ENCODE measurements around the gene GRM1.

Gene GRM1

GRCh38 chr6:146028851-146029572 lies at the start of gene GRM1:
GRM1 (plus strand) TSS chr6:146029062; CDS start chr6:146029518, 456 bp downstream.
- DNase-seq (ENCODE audit: low read depth), result no peak
- TF ChIP-seq, protein P1, sequence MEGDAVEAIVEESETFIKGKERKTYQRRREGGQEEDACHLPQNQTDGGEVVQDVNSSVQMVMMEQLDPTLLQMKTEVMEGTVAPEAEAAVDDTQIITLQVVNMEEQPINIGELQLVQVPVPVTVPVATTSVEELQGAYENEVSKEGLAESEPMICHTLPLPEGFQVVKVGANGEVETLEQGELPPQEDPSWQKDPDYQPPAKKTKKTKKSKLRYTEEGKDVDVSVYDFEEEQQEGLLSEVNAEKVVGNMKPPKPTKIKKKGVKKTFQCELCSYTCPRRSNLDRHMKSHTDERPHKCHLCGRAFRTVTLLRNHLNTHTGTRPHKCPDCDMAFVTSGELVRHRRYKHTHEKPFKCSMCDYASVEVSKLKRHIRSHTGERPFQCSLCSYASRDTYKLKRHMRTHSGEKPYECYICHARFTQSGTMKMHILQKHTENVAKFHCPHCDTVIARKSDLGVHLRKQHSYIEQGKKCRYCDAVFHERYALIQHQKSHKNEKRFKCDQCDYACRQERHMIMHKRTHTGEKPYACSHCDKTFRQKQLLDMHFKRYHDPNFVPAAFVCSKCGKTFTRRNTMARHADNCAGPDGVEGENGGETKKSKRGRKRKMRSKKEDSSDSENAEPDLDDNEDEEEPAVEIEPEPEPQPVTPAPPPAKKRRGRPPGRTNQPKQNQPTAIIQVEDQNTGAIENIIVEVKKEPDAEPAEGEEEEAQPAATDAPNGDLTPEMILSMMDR (IDR thresholded peaks at IDR 0.05; ENCODE audit: insufficient read depth, low read depth, low read length, missing control alignments), result no peak
- H3K4me3 ChIP-seq (ENCODE audit: low read length), result no peak within 1 kb of the TSS

- no peak for DNase-seq (ENCODE audit: low read depth)
- TF ChIP-seq, protein P1 (IDR thresholded peaks at IDR 0.05; ENCODE audit: insufficient read depth, low read depth, low read length, missing control alignments), result no peak
- H3K4me3 ChIP-seq (ENCODE audit: low read length), result no peak overlapping the region
Observed at GRCh38 chr6:146009338-146009737, 19.5 kb upstream of the GRM1 start.

DNA sequence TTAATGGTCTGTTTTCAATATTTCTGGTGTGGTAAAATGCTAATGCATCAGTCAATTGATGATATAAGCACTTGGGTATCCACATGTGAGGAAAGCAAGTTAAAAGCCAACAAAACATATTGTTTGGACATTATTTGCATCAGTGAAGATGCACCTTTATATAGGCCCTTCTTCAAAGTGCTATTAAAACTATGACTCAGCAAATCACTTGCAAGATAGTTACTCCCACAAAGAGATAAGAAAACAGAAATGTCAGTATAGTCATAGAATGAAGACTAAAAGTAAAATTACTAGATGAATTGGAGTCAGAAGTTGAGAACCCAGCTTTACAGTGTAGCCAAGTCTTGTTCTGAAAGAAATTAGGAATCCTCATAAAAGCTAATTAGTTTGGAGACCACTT lies 14.6 kb upstream of the GRM1 start:
- no peak overlapping the region for H3K4me3 ChIP-seq (ENCODE audit: low read length)
- DNase-seq (ENCODE audit: low read depth), result no peak
- TF ChIP-seq, protein P1 (IDR thresholded peaks at IDR 0.05; ENCODE audit: insufficient read depth, low read depth, low read length, missing control alignments), result no peak

GRCh38 chr6:146017672-146018071 lies 11.2 kb upstream of the GRM1 start:
- TF ChIP-seq, protein P1 (IDR thresholded peaks at IDR 0.05; ENCODE audit: insufficient read depth, low read depth, low read length, missing control alignments), result no peak
- H3K4me3 ChIP-seq (ENCODE audit: low read length), result no peak overlapping the region
- no peak for DNase-seq (ENCODE audit: low read depth)

GRCh38 chr6:146026873-146027272 lies 2.0 kb upstream of the GRM1 start:
- no peak overlapping the region for H3K4me3 ChIP-seq (ENCODE audit: low read length)
- TF ChIP-seq, protein P1 (IDR thresholded peaks at IDR 0.05; ENCODE audit: insufficient read depth, low read depth, low read length, missing control alignments), result no peak
- no peak for DNase-seq (ENCODE audit: low read depth)

GRCh38 chr6:146027586-146028251 lies 1.1 kb upstream of the GRM1 start:
- TF ChIP-seq, protein P1 (IDR thresholded peaks at IDR 0.05; ENCODE audit: insufficient read depth, low read depth, low read length, missing control alignments), result no peak
- H3K4me3 ChIP-seq (ENCODE audit: low read length), result no peak overlapping the region
- DNase-seq (ENCODE audit: low read depth), result no peak
